NK-92 treated with Interleukin-12 subunit alpha and Interleukin-12 subunit beta, amount 100 ng/mL, for 24 hours (cell line): Measurements from ENCODE around the gene FOXP1.

Source experiments
- DNase-seq: peaks from one replicate; lab custom pipeline; 2025; lab: John Stamatoyannopoulos, UW

FOXP1 gene

DNA sequence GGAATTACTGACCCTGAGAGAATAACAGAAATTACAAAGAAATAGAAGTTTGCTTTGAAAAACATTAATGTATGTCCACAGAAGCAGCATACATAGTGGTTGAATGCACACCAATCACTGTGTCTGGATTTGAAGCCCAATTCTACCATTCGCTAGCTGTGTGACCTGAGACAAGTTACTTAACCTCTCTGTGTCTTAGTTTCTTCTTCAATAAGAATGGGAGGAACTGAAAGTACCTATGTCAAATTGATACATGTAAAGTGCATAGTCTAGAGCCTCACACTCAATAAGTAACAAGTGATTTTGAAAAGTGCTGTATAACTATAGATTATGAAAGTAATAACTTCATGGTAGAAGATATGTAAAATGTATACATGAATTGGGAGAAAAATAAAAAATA lies 457.8 kb downstream of the FOXP1 start:
- no peak for DNase-seq

DNA sequence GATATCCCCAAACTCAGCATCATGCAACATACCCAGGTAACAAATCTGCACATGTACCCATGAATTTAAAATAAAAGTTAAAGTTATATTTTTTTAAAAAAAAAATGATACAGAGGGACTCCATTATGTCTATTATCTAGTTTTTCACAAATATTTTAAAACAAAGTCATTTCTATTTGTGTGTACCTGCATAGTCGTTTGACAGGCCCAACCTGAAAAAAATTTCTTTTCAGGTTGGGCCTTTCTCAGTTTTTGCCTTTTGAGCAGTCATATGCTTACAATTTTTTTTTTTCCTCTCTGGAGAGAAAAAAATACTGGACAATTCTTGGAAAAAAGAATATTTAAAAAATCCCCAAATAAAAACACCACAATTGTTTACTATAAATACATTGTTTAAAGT lies 459.5 kb downstream of the FOXP1 start:
- DNase-seq = no peak

DNA sequence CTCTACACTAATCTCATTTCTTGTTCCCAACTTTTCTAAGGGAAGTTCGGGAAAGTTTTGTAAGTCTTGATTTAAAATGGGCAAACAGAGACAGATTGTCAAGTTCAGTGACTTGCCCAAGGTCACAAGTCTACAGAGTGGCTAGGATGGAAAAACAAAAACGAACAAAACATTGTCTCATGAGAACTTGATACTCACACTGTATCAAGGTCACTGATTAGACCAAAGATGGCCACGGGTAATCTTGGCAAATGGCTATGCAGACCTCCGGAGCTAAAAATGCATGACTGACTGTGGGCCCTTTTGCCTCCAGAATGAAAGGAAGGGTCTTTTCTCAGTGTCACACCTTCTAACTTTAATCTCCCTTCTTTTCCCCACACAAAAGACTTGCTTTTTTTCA lies 460.9 kb downstream of the FOXP1 start:
- DNase-seq = no peak

DNA sequence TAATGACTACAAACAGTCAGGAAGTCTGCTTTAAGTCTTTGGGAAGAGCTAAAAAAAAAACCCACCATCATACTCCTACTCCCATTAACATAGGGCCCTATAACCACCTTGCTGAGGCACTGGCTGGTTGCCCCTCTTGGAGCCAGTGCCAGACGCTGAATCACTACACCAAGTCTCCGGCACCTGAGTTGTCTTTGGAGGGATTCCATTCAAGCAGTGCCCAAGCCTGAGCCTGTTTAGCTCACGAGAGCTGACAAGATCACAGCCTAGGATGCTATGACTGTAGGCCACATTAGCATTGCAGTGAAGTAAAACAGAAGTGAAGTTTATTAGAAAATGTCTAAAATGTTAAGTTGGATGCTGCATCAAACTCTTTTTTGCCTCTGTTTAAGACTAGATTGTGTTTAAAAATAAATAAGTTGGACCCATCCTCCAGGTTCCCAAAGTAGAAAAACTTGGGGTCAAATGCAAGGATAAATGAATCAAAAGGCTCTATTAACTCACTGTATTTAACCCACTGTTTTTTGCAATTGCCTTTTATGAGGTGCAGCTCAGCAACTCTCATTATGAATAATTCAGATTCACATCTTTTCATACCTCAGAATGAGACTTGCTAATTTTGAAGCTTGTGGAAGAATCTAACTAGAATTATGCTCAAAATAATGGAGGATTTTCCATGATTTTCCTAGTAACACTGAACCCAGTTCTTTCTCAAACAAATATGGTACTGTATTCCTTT lies 461.9 kb downstream of the FOXP1 start:
- no peak for DNase-seq

DNA sequence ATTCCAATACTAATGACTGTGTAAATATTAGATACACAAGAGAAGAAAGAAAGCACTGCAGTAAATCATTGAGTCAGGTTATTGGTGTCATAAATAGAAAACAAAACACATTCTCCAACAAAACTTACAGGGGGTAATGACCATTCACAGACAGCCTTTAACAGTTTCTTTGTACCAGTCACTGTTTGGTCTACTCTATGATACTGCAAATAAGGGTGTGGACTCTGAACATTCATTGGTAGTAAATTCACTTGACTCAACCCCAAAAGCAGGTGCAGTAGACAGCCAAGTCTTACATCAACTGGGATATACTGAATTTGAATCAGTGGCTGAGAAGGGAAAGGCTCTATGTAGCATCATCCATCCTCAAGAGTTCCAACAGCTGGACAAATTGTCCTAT lies 463.5 kb downstream of the FOXP1 start:
- DNase-seq = no peak

DNA sequence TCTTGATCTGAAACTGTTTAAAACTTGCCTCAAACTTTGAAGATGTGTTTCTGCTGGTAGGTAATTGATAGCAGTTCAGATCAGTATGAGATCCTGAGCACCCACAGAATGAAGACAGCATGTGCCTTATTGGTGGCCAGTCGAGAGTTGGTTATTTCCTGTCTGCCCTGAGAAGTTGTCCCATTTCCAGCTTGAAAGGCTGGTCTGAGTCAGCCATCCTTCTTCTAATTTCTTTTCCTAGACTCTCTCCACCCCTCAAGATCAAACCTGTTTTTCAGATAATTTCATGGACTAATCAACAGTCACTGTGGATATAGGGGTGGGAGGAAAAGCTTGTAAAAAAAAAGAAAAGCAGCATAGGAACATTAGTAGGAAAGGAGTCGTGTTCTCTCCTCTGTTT lies 464.4 kb downstream of the FOXP1 start:
- no peak for DNase-seq

DNA sequence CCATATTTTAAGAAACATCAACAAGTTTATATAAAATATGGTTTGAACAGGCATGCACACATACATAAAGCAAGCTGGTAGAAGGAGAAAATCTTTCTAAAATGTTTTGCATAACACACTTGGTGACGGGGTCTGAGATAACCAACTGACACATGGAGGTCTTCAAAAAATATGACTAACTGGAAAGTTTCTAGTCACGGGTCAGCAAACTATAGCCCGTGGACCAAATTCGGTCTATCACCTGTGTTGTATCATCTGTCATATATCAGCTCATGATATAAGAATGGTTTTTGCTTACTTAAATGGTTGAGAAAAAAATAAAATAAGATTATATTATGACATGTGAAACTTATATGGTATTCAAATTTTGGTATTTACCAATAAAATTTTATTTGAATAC lies 465.1 kb downstream of the FOXP1 start:
- no peak for DNase-seq

DNA sequence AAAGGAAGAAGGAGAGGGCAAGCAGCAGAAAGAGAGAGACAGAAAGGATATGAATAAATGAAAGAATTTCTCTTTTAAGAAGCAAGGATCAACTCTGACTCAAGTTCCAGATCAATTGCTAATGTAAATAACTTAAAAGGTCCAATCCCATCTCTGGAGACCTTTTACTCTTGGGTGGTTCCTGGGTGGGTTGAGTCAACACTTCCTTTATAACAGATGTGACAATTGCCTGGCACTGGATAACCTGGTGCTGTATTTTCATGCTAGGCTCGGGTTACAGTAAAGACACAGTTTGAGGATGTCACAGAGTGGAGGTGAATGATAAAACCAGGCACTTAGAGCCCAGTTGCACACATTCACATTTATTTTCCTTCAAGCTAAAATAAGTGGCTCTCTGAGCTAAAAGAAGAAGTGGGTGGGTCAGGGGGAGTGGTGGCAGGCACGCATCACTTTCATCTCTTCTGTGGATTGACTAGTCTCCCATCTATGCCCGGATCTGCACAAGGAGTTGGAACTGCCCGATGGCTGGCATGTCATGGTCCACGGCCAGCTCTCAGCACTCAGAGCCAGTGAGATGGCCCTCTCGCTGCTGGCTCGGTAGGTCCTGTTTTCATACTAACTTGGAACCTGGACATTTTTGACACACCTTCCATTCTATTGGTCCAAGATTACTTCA lies 465.8 kb downstream of the FOXP1 start:
- DNase-seq = no peak

DNA sequence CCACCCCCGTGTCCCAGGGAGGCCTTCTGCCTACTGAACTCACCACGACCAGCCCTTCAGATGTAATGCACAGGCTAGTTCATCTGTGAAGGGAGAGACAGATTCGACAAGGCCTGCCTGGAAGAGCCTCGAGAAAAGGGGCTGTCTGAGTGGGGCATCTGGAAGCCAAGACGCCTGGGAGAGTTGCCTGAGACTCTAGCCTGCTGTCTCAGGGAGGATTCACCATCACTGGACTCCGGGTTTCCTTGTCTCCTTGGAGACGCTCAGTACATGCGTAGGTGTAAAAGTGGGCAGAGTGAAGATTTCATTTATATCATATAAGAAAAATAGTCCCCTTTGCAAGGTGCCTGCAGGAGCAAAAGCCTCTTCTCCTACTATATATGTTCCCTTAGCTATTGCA lies 468.9 kb downstream of the FOXP1 start:
- DNase-seq = no peak

DNA sequence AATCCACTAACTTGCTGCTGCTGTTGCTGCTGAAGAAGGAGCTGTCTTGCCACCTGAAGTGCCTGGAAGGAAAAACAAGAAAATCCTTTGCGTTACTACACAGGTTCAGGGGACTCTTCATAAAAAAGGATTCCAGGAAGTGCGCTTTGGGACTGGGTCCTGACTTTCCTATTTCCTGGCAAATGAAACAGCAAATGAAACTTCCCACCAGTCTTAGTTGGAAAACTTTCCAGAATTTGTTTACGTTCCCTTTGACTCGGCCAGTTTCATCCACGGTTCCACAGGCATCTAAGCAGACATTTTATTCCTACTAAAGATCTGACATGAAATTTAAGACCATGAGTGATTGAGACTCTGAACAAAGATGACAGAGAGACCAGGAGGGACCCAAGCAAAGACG lies 471.0 kb downstream of the FOXP1 start:
- no peak for DNase-seq

DNA sequence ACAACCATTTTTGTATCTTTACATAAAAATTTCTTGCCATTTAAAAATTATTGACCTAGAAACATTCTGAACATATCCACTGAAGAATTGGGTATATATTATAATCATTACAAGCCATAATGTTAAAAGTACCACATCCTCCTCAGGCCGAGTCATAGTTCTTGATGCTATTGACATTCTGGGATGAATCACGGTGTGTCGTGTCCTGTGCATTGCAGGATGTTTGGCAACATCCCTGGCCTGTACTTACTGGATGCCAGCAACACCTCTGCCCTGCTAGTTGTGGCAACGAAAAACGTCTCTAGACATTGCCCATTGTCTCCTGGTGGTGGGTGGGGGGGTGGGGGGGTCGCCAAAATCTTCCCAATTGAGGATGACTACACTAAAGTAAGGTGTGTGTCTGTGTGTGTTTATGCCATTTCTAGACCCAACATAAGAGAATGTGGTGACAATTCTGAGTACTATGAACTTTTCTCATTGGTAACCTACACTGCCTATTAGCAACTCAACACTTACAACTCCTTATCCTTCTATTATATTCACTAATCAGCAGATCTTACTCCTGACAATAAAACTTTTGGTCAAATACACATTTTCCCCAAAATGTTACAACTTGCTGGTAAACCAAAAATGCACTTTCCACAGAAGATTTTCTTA lies 471.6 kb downstream of the FOXP1 start:
- no peak for DNase-seq

DNA sequence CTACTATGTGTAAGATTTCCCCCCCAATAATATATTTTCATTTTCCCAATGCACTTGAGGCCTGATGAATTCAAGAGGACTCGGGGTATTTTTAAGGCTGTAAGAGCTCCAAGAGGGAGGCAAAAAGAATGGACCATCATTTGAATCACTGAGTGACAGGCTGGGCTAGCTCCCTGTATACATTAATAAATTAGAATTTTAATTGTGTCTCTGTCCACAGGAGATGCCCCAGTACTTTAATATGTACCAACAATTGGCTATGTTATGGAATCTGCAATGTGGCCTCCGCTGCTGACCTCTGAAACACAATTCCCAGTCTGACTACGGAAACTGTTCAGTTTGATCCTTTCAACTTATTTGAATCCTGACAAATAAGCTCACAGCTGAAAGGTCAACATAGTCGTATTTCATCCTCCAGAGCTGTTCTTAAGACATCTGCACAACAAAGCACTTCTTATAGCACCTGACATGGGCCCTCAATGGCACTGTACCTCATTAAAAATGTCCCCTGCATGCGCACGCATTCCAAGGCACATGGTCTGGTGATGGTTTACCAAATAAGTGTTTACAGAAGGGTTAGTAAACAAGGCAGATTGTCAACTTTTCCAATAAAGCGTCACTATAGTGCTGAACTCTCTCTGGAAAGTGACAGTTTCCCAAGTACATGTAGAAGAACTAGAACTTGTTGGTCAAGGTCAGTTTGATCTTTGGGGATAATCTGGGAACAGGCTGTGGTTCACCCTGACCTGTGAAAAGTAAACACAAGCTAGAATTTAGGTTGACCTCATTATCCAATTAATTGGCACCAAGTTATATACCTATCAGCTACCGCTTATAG lies 472.9 kb downstream of the FOXP1 start:
- DNase-seq = no peak

DNA sequence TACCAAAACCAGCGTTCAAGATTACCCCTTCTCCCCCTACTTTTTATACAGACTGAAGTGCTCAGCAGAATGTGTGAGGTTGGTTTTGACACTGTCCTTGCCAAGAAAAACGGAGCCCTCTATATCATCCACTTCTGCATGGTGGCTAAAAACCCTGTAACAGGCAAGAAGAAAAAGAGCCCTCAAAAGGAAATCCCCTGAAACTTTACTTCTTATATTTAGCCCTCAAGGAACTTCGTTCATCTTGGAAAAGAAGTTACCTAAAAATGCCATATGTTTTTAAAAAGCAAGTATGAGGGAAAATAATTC lies 473.6 kb downstream of the FOXP1 start:
- no peak for DNase-seq

DNA sequence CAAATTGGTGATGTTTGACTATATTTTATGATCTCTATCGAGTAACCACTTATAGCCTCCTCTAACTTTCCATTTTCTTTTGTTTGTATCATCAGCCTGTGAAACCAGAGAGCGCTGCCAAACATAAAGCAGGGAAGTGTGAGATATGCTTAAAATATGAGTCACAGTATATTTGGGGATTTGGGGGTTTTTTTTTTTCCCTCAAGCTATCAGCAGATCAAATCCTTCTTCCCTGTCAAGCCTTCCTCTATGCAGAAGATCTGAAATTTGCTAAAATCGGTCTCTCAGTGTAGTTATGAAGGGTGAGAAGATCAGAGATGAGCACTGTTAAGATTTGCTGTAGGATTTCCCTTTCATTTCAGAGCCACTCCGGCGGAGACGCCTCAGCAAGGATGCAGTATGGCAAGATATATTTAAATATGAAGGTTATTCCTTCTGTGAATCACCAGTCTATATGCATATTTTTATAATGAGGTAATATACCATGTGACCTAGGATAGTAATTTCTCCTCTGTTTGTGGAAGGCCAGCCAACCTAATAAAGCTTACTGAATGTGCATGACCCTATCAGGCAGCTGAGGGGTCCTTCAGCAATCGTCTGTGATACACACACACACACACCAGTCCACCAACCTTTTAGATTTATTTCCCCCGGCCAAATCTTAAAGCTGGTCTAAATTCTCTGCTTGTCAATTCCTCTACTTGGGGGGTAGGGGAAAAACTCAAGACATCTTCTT lies 474.1 kb downstream of the FOXP1 start:
- DNase-seq = no peak

DNA sequence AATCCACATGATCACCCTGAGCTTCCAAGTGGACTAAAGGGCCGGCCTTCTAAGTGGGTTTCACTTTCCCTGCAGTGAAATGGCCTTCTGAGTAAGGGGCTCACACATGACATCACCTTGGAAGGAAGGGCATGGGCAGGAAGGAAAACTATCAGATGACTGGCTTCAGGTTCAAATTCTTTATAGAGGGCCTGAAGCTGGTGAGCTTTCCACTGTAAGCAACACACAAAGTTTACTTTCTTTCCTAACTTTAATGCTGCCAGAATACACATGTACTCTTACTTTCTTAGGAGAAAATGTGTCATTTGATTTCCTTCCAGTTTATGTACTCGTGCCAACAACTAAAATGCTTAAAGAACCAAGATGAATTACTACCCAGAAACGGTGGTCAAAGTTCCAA lies 475.6 kb downstream of the FOXP1 start:
- no peak for DNase-seq

DNA sequence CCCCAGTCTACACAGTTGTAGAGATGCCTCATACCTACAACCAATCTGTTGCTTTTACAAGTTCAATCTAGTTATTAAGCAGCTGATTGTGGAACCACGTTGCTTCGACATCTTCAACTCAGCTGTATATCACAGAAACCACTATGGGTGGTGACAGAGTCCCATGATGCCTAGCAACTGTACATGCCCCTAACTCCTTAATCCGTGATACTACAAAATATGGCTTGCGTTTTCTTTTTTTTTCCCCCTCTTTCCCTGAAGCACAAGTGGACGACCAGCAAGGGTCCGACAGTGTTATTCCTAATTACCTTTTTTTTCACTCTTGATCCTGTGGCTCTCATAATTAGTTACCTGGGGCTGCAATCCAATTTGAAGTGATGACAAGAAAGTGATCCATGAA lies 478.6 kb downstream of the FOXP1 start:
- DNase-seq = no peak

DNA sequence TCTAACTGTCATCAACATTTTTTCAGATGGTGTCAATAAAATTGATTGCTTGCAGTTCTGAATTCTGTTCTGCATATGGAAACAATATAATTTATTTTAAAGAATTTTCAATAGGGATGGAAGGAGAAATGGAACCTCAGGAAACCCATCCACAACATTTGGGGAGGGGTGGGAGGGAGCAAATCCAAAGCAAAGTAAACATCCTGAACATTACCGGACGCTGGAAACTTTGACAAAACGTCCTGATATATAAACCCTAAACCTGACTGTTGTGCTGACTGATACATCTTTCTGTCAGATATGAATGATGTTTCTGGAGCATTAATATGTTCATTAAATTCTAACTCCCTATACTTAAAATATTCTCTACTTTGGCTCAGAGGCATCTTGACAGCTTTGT lies 479.0 kb downstream of the FOXP1 start:
- no peak for DNase-seq

DNA sequence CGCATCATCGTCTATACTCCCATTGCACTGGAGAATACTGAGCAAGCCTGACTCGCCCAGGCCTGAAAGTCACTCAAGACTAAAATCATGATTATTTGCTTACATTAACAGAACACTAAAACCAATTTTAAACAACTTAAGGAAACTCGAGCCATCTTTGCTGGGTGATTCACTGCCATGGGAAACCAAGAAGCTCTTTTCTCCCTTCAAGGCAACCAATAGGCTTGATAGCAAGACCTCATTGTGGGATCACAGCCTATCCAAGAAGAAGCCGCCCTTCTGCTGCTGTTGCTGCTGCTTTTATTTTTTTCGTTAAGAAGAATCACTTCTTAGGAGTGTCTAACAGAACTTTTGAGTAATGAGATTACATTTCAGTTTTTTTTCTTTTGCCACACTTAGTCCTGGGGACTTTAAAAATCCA lies 479.4 kb downstream of the FOXP1 start:
- no peak for DNase-seq

DNA sequence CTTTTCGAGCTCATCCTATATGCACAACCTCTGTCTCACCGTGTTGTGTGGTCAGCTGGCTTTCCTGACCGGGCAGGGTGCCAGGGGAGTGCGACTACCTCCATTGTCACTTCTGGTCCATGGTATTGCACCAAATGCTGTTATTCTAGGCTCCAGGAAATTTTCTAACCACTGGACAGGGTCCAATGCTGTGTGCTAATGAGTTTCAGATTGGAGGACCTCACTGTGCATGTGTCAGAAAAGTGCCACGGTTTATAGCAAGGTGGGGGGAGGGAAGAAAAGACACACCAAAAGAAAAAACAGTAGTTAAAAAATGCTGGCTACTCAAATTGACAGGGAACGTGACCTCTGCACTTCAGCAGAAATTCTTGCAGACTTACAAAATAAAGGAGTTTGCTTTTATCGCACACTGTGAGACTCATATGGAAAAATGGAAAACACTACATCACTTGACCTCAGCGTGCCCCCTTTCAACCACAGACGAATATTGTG lies 480.1 kb downstream of the FOXP1 start:
- no peak for DNase-seq

DNA sequence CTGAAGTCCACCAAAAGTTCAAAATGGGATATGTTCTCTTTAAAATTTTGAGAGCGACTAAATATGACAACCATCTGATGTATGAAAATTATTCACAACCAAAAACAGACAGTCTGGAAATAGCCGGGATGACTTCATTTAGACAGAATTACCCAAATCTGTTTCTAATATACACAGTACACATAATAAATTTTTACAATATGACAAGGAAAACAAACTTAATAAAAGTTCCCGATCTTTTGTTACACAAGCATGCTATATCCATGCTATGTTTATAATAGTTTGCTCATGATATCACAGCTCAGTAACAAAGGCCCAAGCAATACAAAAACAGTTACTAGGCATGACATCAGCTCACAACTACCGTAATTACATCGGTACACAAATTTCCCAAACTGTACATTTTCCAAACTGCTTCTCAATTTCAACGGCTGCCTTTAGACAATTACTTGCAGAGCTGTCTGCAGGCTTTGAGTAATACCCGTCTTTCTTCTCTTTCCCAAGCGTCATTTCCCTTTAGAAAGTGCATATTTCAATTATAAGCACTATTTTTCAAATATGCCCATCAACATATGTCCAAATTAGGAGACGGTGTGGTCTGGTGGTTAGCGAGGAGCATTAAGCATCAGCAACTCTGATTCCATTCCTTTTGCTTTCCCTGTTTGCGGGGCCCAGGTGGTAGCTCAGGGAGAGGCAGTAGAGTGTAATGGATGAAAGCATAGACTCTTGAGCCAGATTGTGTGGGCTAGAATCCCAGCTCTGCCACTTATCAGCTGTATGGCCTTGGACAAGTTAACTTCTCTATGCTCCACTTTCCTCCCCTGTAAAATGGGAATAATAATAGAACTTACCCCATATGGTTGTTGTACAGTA lies 481.2 kb downstream of the FOXP1 start:
- DNase-seq = no peak

DNA sequence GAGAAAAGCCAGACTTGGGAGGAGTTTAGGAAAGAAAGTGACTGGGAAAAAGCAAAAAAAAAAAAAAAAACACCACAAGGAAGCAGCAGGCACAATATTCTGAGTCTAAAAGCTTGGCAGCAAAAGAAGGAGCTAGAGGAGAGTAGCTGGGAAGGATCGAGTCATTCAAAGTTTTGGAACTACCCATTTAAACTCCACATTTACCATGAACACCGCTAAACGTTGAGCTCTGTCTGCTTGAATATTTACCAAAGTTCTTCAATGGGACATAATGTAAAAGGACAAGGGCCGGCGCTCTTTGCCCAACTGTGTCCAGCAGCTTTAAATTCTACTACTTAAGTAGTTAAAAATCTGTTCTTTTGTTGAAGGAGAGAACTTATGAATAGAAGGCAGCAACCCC lies 481.9 kb downstream of the FOXP1 start:
- DNase-seq = no peak
